Parathyroid adenoma (tissue), 2 donors: ENCODE results near the gene NOG.

Experiments
- H2AFZ ChIP-seq: fragments of 300-600 bp; sonication (generic); one replicate; pipeline ENCODE4 v1.7.0; 2017; ENCODE audit warnings: antibody characterized with exemption, mild to moderate bottlenecking
- H3K27ac ChIP-seq: fragments of 300-600 bp; sonication (generic); one replicate; pipeline ENCODE4 v1.7.0; 2017
- H3K27me3 ChIP-seq: fragments of 300-600 bp; sonication (generic); one replicate; pipeline ENCODE4 v1.7.0; 2017; ENCODE audit warnings: low read length; ENCODE audit not compliant: control insufficient read depth, insufficient read depth
- H3K36me3 ChIP-seq: fragments of 300-600 bp; sonication (generic); one replicate; pipeline ENCODE4 v1.7.0; 2017; ENCODE audit warnings: low read length; ENCODE audit not compliant: control insufficient read depth, insufficient read depth
- H3K4me1 ChIP-seq: fragments of 300-600 bp; sonication (generic); one replicate; pipeline ENCODE4 v1.7.0; 2017; ENCODE audit warnings: control low read depth
- H3K4me2 ChIP-seq: fragments of 300-600 bp; sonication (generic); one replicate; pipeline ENCODE4 v1.7.0; 2017; ENCODE audit warnings: low read length
- H3K4me3 ChIP-seq: fragments of 300-600 bp; sonication (generic); one replicate; pipeline ENCODE4 v1.7.0; 2017; ENCODE audit warnings: low read depth, low read length
- H3K79me2 ChIP-seq: fragments of 300-600 bp; sonication (generic); one replicate; pipeline ENCODE4 v1.7.0; 2017; ENCODE audit warnings: control low read depth
- H3K9ac ChIP-seq: fragments of 300-600 bp; sonication (generic); one replicate; pipeline ENCODE4 v1.7.0; 2017; ENCODE audit warnings: mild to moderate bottlenecking
- H3K9me3 ChIP-seq: fragments of 300-600 bp; sonication (generic); one replicate; pipeline ENCODE4 v1.7.0; 2017; ENCODE audit warnings: low read length; ENCODE audit not compliant: control insufficient read depth
- TF ChIP-seq, protein P1 (sequence below): fragments of 300-600 bp; sonication (generic); IDR thresholded peaks from one replicate; pipeline ENCODE4 v1.7.0; 2017; ENCODE audit warnings: antibody characterized with exemption, mild to moderate bottlenecking
- donor health status: primary hyperparathyroidism.

The NOG gene

DNA sequence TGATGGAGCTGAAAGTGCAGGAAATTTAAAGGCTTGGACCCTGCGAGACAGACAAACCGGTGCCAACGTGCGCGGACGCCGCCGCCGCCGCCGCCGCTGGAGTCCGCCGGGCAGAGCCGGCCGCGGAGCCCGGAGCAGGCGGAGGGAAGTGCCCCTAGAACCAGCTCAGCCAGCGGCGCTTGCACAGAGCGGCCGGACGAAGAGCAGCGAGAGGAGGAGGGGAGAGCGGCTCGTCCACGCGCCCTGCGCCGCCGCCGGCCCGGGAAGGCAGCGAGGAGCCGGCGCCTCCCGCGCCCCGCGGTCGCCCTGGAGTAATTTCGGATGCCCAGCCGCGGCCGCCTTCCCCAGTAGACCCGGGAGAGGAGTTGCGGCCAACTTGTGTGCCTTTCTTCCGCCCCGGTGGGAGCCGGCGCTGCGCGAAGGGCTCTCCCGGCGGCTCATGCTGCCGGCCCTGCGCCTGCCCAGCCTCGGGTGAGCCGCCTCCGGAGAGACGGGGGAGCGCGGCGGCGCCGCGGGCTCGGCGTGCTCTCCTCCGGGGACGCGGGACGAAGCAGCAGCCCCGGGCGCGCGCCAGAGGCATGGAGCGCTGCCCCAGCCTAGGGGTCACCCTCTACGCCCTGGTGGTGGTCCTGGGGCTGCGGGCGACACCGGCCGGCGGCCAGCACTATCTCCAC, at the start of gene NOG:
TSS of gene NOG (plus strand) at position 54 of the 674 bp plus-strand sequence. CDS start at position 579, 525 bp downstream.
- H3K4me1 ChIP-seq = no peaks in the 10 kb centered on the region
- H2AFZ ChIP-seq = peak within 1 kb of the TSS; percentile 86
- no peaks in the 10 kb centered on the region for H3K79me2 ChIP-seq
- H3K27me3 ChIP-seq = no peaks in the 10 kb centered on the region
- peak within 1 kb of the TSS; percentile 82 for H3K4me2 ChIP-seq
- no peaks in the 10 kb centered on the region for H3K36me3 ChIP-seq
- H3K9ac ChIP-seq = no peak within 1 kb of the TSS
- peak within 1 kb of the TSS; percentile 10 for H3K27ac ChIP-seq
- H3K4me3 ChIP-seq = peak within 1 kb of the TSS; percentile 45
- TF ChIP-seq, protein P1, sequence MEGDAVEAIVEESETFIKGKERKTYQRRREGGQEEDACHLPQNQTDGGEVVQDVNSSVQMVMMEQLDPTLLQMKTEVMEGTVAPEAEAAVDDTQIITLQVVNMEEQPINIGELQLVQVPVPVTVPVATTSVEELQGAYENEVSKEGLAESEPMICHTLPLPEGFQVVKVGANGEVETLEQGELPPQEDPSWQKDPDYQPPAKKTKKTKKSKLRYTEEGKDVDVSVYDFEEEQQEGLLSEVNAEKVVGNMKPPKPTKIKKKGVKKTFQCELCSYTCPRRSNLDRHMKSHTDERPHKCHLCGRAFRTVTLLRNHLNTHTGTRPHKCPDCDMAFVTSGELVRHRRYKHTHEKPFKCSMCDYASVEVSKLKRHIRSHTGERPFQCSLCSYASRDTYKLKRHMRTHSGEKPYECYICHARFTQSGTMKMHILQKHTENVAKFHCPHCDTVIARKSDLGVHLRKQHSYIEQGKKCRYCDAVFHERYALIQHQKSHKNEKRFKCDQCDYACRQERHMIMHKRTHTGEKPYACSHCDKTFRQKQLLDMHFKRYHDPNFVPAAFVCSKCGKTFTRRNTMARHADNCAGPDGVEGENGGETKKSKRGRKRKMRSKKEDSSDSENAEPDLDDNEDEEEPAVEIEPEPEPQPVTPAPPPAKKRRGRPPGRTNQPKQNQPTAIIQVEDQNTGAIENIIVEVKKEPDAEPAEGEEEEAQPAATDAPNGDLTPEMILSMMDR = no peak
- no peaks in the 10 kb centered on the region for H3K9me3 ChIP-seq

DNA sequence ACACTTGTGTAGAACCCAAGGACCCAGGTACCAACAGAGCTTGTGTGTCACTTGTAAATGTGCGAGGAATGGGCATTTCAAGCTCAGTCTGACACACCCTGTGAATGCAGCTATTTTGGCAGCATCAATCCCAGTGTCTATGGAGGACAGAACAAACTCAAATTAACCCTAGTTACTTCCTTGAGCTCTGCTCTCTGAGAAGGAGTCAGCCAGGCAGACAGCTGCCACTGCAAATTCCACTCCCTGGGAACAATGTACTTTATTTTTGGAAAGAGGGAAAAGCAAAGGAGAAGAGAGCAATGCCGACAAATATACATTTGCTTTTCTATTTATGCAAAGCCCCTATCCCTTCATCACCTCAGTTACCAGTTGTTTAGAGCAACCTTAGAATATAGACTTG, 48.4 kb upstream of the NOG start:
- Histone ChIP-seq H3K4me1 (no peaks in the 10 kb centered on the region), H3K79me2 (no peaks in the 10 kb centered on the region), H3K9ac (no peak overlapping the region), H3K36me3 (no peaks in the 10 kb centered on the region), H3K4me2 (no peak overlapping the region), H3K9me3 (no peaks in the 10 kb centered on the region), H3K27ac (no peak overlapping the region), H3K4me3 (no peak overlapping the region), H2AFZ (no peak overlapping the region), H3K27me3 (no peaks in the 10 kb centered on the region)
- TF ChIP-seq, protein P1 = no peak

DNA sequence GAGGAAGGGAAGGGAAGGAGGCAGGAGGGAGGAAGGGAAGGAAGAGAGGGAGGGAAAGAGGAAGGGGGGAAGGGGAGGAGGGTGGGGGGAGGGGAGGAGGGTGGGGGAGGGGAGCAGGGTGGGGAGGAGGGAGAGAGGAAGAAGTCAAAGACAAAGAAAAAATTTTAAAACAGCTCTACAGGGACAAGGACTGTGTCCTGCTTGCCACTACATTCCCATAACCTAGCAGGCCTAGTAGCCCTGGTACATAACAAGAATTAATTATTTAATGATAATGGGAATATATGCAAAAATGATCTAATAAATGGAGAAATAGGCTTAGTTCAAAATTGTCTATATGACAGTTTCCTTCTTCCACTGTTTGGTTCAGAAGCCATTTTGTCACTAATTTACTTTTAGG, 47.6 kb upstream of the NOG start:
- no peaks in the 10 kb centered on the region for H3K79me2 ChIP-seq
- H3K9ac ChIP-seq = no peak overlapping the region
- H3K27ac ChIP-seq = no peak overlapping the region
- H3K4me2 ChIP-seq = no peak overlapping the region
- H3K36me3 ChIP-seq = no peaks in the 10 kb centered on the region
- TF ChIP-seq, protein P1 = no peak
- H3K4me3 ChIP-seq = no peak overlapping the region
- no peaks in the 10 kb centered on the region for H3K4me1 ChIP-seq
- no peaks in the 10 kb centered on the region for H3K27me3 ChIP-seq
- no peak overlapping the region for H2AFZ ChIP-seq
- no peaks in the 10 kb centered on the region for H3K9me3 ChIP-seq

DNA sequence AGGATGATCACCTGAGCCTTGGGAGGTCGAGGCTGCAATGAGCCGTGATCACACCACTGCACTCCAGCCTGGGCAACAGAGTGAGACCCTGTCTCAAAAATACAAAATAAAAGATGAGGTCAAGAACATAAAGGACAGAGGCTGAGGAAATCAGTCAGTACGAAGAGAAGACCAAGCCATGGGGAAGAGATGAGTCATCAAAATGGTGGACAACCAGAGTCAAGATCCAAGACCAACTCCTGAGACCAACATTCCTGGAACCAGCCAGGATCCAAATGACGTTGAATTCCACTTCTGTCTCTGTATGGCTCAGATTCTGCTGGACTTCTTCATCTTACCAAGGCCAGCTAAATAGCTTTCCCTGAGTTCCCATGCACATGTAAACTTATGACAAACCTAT, 44.8 kb upstream of the NOG start:
- Histone ChIP-seq H3K27me3 (no peaks in the 10 kb centered on the region), H3K36me3 (no peaks in the 10 kb centered on the region), H2AFZ (no peak overlapping the region), H3K79me2 (no peaks in the 10 kb centered on the region), H3K4me2 (no peak overlapping the region), H3K9ac (no peak overlapping the region), H3K4me3 (no peak overlapping the region), H3K4me1 (no peaks in the 10 kb centered on the region), H3K27ac (no peak overlapping the region), H3K9me3 (no peaks in the 10 kb centered on the region)
- TF ChIP-seq, protein P1 = no peak

DNA sequence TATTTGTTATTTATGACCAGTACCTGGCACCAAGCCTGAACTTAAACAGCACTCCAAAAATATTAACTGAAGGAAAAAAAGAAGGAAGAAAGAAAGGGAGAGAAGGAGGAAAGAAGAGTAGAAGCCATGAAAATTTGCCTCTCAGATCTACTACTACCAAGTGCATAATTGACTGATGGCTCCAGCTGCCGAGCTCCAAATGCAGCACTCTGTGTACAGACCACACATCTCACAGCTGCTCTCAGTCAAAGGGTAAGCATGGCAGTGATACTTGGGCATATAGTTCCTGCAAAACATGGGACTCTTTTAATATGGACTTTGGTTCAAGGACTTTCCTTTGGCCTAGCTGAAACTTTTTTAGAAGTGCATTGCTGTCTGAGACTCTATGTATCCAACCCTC, 44.0 kb upstream of the NOG start:
- Histone ChIP-seq H3K36me3 (no peaks in the 10 kb centered on the region), H3K79me2 (no peaks in the 10 kb centered on the region), H3K27me3 (no peaks in the 10 kb centered on the region), H3K9me3 (no peaks in the 10 kb centered on the region), H3K27ac (no peak overlapping the region), H3K4me3 (no peak overlapping the region), H3K9ac (no peak overlapping the region), H3K4me1 (no peaks in the 10 kb centered on the region), H2AFZ (no peak overlapping the region), H3K4me2 (no peak overlapping the region)
- TF ChIP-seq, protein P1 = no peak
